Astrocyte (in vitro differentiated cells and primary cell): Measurements from ENCODE around the gene LIPH. TPM values are rescaled to one million over a fixed set of nuclear protein-coding genes. Genes with fewer than 3 reads are reported as not detected.
A peak's percentile ranks its signal among the peaks of the same experiment; 100 is the strongest.

Experiments
- DNase-seq: peaks from one replicate; pipeline ENCODE4 v3.0.0-alpha.2; 2010; ENCODE audit warnings: low read depth
- FAIRE-seq: peaks from 2 replicates; lab custom pipeline; 2011; peaks lifted over from hg19 to GRCh38; lab: Jason Lieb, UNC
- H2AFZ ChIP-seq: 2 replicates; pipeline ENCODE4 v1.6.0; 2012; ENCODE audit warnings: low read depth, low read length, inconsistent platforms
- H3K27ac ChIP-seq: 2 replicates; pipeline ENCODE4 v1.5.1; 2011; ENCODE audit warnings: low read depth, low read length, inconsistent platforms
- H3K27me3 ChIP-seq: 2 replicates; pipeline ENCODE4 v1.6.0; 2011; ENCODE audit warnings: low read length, inconsistent platforms; ENCODE audit not compliant: insufficient read depth
- H3K36me3 ChIP-seq: 2 replicates; pipeline ENCODE4 v1.5.1; 2011; ENCODE audit warnings: low read length, inconsistent platforms; ENCODE audit not compliant: insufficient read depth
- H3K4me1 ChIP-seq: 2 replicates; pipeline ENCODE4 v1.5.1; 2011; ENCODE audit warnings: low read length, inconsistent platforms; ENCODE audit not compliant: insufficient read depth
- H3K4me2 ChIP-seq: 2 replicates; pipeline ENCODE4 v1.6.0; 2012; ENCODE audit warnings: low read length, inconsistent platforms
- H3K4me3 ChIP-seq: 2 replicates; pipeline ENCODE4 v1.5.1; 2011; ENCODE audit warnings: low read depth, mild to moderate bottlenecking, low read length, inconsistent platforms; ENCODE audit not compliant: insufficient read depth
- H3K79me2 ChIP-seq: 2 replicates; pipeline ENCODE4 v1.6.0; 2012; ENCODE audit warnings: mild to moderate bottlenecking, low read length, inconsistent platforms; ENCODE audit not compliant: insufficient read depth
- H3K9ac ChIP-seq: 2 replicates; pipeline ENCODE4 v1.6.0; 2012; ENCODE audit warnings: mild to moderate bottlenecking, low read length, inconsistent platforms
- H3K9me3 ChIP-seq: 2 replicates; pipeline ENCODE4 v1.5.1; 2012; ENCODE audit warnings: low read depth, mild to moderate bottlenecking, low read length, inconsistent platforms; ENCODE audit not compliant: insufficient read depth
- H4K20me1 ChIP-seq: 2 replicates; pipeline ENCODE4 v1.6.0; 2012; ENCODE audit warnings: low read length, inconsistent platforms; ENCODE audit not compliant: insufficient read depth
- H3K27ac Mint-ChIP-seq: one replicate; pipeline ENCODE4 v1.8.0; 2021; ENCODE audit warnings: mild to moderate bottlenecking, mixed read lengths; ENCODE audit not compliant: unreplicated experiment
- H3K27me3 Mint-ChIP-seq: one replicate; pipeline ENCODE4 v1.8.0; 2021; ENCODE audit warnings: low read depth, mixed read lengths; ENCODE audit not compliant: unreplicated experiment
- H3K36me3 Mint-ChIP-seq: one replicate; pipeline ENCODE4 v1.8.0; 2021; ENCODE audit warnings: low read depth, mixed read lengths; ENCODE audit not compliant: unreplicated experiment
- H3K4me1 Mint-ChIP-seq: one replicate; pipeline ENCODE4 v1.8.0; 2021; ENCODE audit warnings: low read depth, mixed read lengths; ENCODE audit not compliant: unreplicated experiment
- H3K4me3 Mint-ChIP-seq: one replicate; pipeline ENCODE4 v1.8.0; 2021; ENCODE audit warnings: mild to moderate bottlenecking, moderate library complexity, mixed read lengths; ENCODE audit not compliant: unreplicated experiment
- H3K9me3 Mint-ChIP-seq: one replicate; pipeline ENCODE4 v1.8.0; 2021; ENCODE audit warnings: mild to moderate bottlenecking, mixed read lengths; ENCODE audit not compliant: unreplicated experiment
- CTCF ChIP-seq: IDR thresholded peaks from 2 replicates; pipeline ENCODE4 v1.5.1; 2011; ENCODE audit warnings: low read depth, mild to moderate bottlenecking, inconsistent platforms, low read length, moderate library complexity; ENCODE audit not compliant: insufficient read depth
- EZH2 ChIP-seq: IDR thresholded peaks from 2 replicates; pipeline ENCODE4 v1.6.1; 2012; ENCODE audit warnings: mild to moderate bottlenecking, low read length, inconsistent platforms; ENCODE audit not compliant: insufficient read depth
- total RNA-seq: library from RNA; stranded (reverse); gene quantifications from 2 replicates; pipeline ENCODE4 v1.2.1, GENCODE V29; 2021

The LIPH gene
- total RNA-seq, 1 donor from 2014 or later: 6.4 TPM

- Histone ChIP-seq H3K4me1 (peaks cover 11% of the 10 kb centered on the region), H3K9me3 (no peaks in the 10 kb centered on the region), H2AFZ (no peak overlapping the region), H3K4me2 (no peak overlapping the region), H3K4me3 (no peak overlapping the region), H3K36me3 (no peaks in the 10 kb centered on the region), H3K27me3 (peaks cover 3% of the 10 kb centered on the region), H3K79me2 (no peaks in the 10 kb centered on the region), H4K20me1 (no peaks in the 10 kb centered on the region), H3K27ac (no peak overlapping the region), H3K9ac (no peak overlapping the region)
- no peak overlapping the region for H3K4me3 Mint-ChIP-seq
- DNase-seq (no peak), FAIRE-seq (no peak)
- H3K4me1 Mint-ChIP-seq: peaks cover 9% of the 10 kb centered on the region
- peak overlapping the region; percentile 44 for H3K27ac Mint-ChIP-seq
- TF ChIP-seq EZH2: no peak
- TF ChIP-seq CTCF: no peak
- H3K9me3 Mint-ChIP-seq: no peaks in the 10 kb centered on the region
- no peaks in the 10 kb centered on the region for H3K36me3 Mint-ChIP-seq
- H3K27me3 Mint-ChIP-seq: no peaks in the 10 kb centered on the region
Observed at GRCh38 chr3:185561958-185562357, 9.6 kb upstream of the LIPH start.

- H3K79me2 ChIP-seq: no peaks in the 10 kb centered on the region
- peaks cover 11% of the 10 kb centered on the region for H3K4me1 ChIP-seq
- no peak overlapping the region for H3K4me2 ChIP-seq
- H3K9ac ChIP-seq: no peak overlapping the region
- no peak overlapping the region for H3K27ac ChIP-seq
- Mint-ChIP-seq H3K9me3 (no peaks in the 10 kb centered on the region), H3K4me3 (no peak overlapping the region), H3K4me1 (peaks cover 9% of the 10 kb centered on the region), H3K27ac (no peak overlapping the region), H3K27me3 (no peaks in the 10 kb centered on the region), H3K36me3 (no peaks in the 10 kb centered on the region)
- DNase-seq: no peak
- no peaks in the 10 kb centered on the region for H4K20me1 ChIP-seq
- TF ChIP-seq EZH2 (no peak), CTCF (no peak)
- no peak overlapping the region for H3K4me3 ChIP-seq
- no peaks in the 10 kb centered on the region for H3K9me3 ChIP-seq
- H3K36me3 ChIP-seq: no peaks in the 10 kb centered on the region
- peaks cover 3% of the 10 kb centered on the region for H3K27me3 ChIP-seq
- no peak for FAIRE-seq
- no peak overlapping the region for H2AFZ ChIP-seq
Observed at GRCh38 chr3:185561374-185561943, 9.1 kb upstream of the LIPH start.

DNA sequence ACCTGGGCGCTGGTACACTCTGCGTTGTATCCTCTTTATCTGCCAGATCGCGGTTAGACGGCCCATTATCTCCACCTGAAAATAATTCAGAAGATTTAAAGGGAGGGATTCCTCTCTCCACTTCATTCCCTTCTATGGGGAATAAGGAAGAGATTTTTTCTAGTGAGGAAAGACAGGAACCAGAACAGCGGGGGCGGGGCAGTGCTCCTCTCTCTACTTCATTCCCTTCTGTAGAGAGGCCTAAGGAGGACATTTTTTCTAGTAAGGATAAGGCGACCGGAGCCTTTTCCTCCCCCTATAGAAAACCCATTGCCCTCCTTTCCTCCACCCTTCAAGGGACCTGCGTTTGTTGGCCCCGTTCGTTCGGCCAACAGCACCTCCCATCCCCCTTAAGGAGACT lies 8.3 kb upstream of the LIPH start:
- no peak overlapping the region for H3K4me2 ChIP-seq
- no peaks in the 10 kb centered on the region for H3K9me3 ChIP-seq
- Mint-ChIP-seq H3K27me3 (no peaks in the 10 kb centered on the region), H3K4me3 (no peak overlapping the region), H3K36me3 (no peaks in the 10 kb centered on the region), H3K9me3 (no peaks in the 10 kb centered on the region), H3K27ac (no peak overlapping the region), H3K4me1 (peaks cover 9% of the 10 kb centered on the region)
- no peak for TF ChIP-seq CTCF
- no peak for TF ChIP-seq EZH2
- H3K4me3 ChIP-seq: no peak overlapping the region
- no peaks in the 10 kb centered on the region for H3K36me3 ChIP-seq
- no peak overlapping the region for H2AFZ ChIP-seq
- no peak overlapping the region for H3K27ac ChIP-seq
- H4K20me1 ChIP-seq: no peaks in the 10 kb centered on the region
- peaks cover 11% of the 10 kb centered on the region for H3K4me1 ChIP-seq
- no peak for DNase-seq
- H3K79me2 ChIP-seq: no peaks in the 10 kb centered on the region
- FAIRE-seq: no peak
- H3K9ac ChIP-seq: no peak overlapping the region
- H3K27me3 ChIP-seq: peaks cover 3% of the 10 kb centered on the region
